ENCODE results near the gene SPATA31C1.

The SPATA31C1 gene

GRCh38 chr9:87963770-87964169 is 46.0 kb downstream of the SPATA31C1 start:
- Mint-ChIP-seq H3K36me3 (ENCODE audit: low read depth) (peaks cover 20% of the 10 kb centered on the region), H3K27ac (no peak overlapping the region), H3K27me3 (ENCODE audit: low read depth, poor library complexity) (no peaks in the 10 kb centered on the region), H3K4me3 (no peak overlapping the region), H3K9me3 (peaks cover 19% of the 10 kb centered on the region), H3K4me1 (no peaks in the 10 kb centered on the region)
- TF ChIP-seq CTCF (IDR thresholded peaks at IDR 0.05), result no peak
- DNase-seq, result no peak

GRCh38 chr9:87964826-87965225 is 47.1 kb downstream of the SPATA31C1 start:
- no peak for DNase-seq
- Mint-ChIP-seq H3K27ac (no peak overlapping the region), H3K4me3 (no peak overlapping the region), H3K36me3 (ENCODE audit: low read depth) (peaks cover 25% of the 10 kb centered on the region), H3K4me1 (no peaks in the 10 kb centered on the region), H3K27me3 (ENCODE audit: low read depth, poor library complexity) (no peaks in the 10 kb centered on the region), H3K9me3 (peaks cover 11% of the 10 kb centered on the region)
- no peak for TF ChIP-seq CTCF (IDR thresholded peaks at IDR 0.05)

GRCh38 chr9:87968155-87968554 is 50.4 kb downstream of the SPATA31C1 start:
- Mint-ChIP-seq H3K9me3 (no peaks in the 10 kb centered on the region), H3K4me3 (no peak overlapping the region), H3K27ac (no peak overlapping the region), H3K36me3 (ENCODE audit: low read depth) (peaks cover 25% of the 10 kb centered on the region), H3K27me3 (ENCODE audit: low read depth, poor library complexity) (peaks cover 5% of the 10 kb centered on the region), H3K4me1 (peaks cover 6% of the 10 kb centered on the region)
- no peak for TF ChIP-seq CTCF (IDR thresholded peaks at IDR 0.05)
- no peak for DNase-seq

- peaks cover 25% of the 10 kb centered on the region for H3K36me3 Mint-ChIP-seq (ENCODE audit: low read depth)
- H3K4me1 Mint-ChIP-seq, result peaks cover 22% of the 10 kb centered on the region
- no peaks in the 10 kb centered on the region for H3K9me3 Mint-ChIP-seq
- peaks cover 5% of the 10 kb centered on the region for H3K27me3 Mint-ChIP-seq (ENCODE audit: low read depth, poor library complexity)
- DNase-seq, result no peak
- no peak for TF ChIP-seq CTCF (IDR thresholded peaks at IDR 0.05)
- no peak overlapping the region for H3K27ac Mint-ChIP-seq
- no peak overlapping the region for H3K4me3 Mint-ChIP-seq
These were observed 52.8 kb downstream of the SPATA31C1 start for GRCh38 chr9:87970602-87971001.

- H3K9me3 Mint-ChIP-seq, result no peaks in the 10 kb centered on the region
These were observed 55.4 kb downstream of the SPATA31C1 start for GRCh38 chr9:87973122-87973521.

More at GRCh38 chr9:87973122-87973521, 55.4 kb downstream of the SPATA31C1 start:
- Mint-ChIP-seq H3K27ac (no peak overlapping the region), H3K4me1 (peaks cover 22% of the 10 kb centered on the region), H3K27me3 (ENCODE audit: low read depth, poor library complexity) (peaks cover 5% of the 10 kb centered on the region), H3K36me3 (ENCODE audit: low read depth) (peaks cover 10% of the 10 kb centered on the region), H3K4me3 (peak overlapping the region; percentile 86)
- TF ChIP-seq CTCF (IDR thresholded peaks at IDR 0.05), result no peak
- DNase-seq, result no peak

Measured in nephron progenitor cell (in vitro differentiated cells).